22Rv1 (cell line): ENCODE measurements around the gene FOXP3.
"Not testable (repeated sequence)": the region's sequence is repeated elsewhere in the genome, so short reads cannot be mapped to it uniquely, and the experiment has no call there.

Experiments used
- H3K27ac ChIP-seq: fragments of 450-650 bp; 2 replicates; pipeline ENCODE4 v1.5.1; 2017
- ZFX ChIP-seq: fragments of 450-650 bp; IDR thresholded peaks from 2 replicates; pipeline ENCODE4 v1.6.1; 2017; ENCODE audit warnings: antibody characterized with exemption, borderline replicate concordance
- TF ChIP-seq, protein P1 (sequence below): fragments of 450-650 bp; IDR thresholded peaks from 2 replicates; pipeline ENCODE4 v1.5.1; 2017; ENCODE audit warnings: mild to moderate bottlenecking

The FOXP3 gene

GRCh38 chrX:49264460-49264859, at the start of gene FOXP3:
Gene FOXP3, minus strand, starts transcription at chrX:49264710. Its CDS starts 6,205 bp downstream, at chrX:49258505.
- TF ChIP-seq ZFX, result no peak
- TF ChIP-seq, protein P1, sequence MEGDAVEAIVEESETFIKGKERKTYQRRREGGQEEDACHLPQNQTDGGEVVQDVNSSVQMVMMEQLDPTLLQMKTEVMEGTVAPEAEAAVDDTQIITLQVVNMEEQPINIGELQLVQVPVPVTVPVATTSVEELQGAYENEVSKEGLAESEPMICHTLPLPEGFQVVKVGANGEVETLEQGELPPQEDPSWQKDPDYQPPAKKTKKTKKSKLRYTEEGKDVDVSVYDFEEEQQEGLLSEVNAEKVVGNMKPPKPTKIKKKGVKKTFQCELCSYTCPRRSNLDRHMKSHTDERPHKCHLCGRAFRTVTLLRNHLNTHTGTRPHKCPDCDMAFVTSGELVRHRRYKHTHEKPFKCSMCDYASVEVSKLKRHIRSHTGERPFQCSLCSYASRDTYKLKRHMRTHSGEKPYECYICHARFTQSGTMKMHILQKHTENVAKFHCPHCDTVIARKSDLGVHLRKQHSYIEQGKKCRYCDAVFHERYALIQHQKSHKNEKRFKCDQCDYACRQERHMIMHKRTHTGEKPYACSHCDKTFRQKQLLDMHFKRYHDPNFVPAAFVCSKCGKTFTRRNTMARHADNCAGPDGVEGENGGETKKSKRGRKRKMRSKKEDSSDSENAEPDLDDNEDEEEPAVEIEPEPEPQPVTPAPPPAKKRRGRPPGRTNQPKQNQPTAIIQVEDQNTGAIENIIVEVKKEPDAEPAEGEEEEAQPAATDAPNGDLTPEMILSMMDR, result no peak
- H3K27ac ChIP-seq, result no peak within 1 kb of the TSS

- TF ChIP-seq, protein P1, result no peak
- no peak for TF ChIP-seq ZFX
- H3K27ac ChIP-seq, result no peak overlapping the region
Measured at GRCh38 chrX:49312176-49312575, 47.7 kb upstream of the FOXP3 start.

DNA sequence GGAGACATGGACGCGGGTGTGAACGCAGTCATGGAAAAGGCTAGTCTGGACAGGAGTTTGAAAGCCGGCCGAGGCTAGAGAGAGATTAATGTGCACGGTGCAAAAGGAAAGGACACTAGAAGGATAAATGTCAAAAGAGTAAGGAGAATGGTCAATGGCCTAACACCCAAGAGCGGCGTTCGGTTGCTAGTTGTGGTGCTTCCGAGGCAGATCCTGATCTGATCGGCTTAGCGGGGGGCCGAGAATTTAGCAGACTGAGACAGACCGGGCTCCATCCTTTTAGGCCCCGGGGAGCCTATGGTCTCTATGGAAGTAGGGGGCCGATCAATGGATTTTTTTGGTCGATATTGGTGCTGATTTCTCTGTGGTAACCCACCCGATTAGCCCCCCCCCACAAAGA, 45.9 kb upstream of the FOXP3 start:
- TF ChIP-seq ZFX, result no peak
- TF ChIP-seq, protein P1, result no peak
- H3K27ac ChIP-seq, result no peak overlapping the region

DNA sequence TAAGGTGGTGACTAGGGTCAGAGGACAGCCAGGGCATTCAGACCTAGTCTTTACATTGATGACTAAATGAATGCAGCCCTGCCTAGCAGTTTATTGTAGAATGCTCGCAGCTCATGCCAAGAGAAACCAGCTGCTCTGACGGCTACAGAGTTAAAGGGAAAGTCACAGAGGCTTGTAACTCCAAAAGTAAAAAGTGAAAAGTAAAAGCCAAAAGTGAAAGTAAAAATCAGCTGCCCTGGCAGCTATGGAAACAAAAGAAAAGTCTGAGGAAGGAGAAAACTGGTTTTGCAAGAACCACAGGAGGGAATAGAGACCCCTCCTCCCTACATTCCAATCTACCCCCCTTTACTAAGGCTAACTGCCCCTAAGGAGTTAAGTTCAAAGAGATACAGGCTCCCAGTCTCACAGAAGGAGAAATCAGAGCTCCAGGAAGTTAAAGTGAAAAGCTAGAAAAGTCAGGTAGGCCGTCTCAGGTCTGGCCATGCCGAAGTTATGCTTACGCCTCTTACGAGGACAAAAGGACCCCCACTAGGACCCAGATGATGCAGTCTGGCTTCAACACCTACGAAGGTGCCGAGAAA, 45.0 kb upstream of the FOXP3 start:
- TF ChIP-seq, protein P1, result no peak
- TF ChIP-seq ZFX, result no peak
- H3K27ac ChIP-seq, result no peak overlapping the region

GRCh38 chrX:49308604-49309269, 44.2 kb upstream of the FOXP3 start:
- TF ChIP-seq ZFX, result no peak
- TF ChIP-seq, protein P1, result no peak
- H3K27ac ChIP-seq, result no peak overlapping the region

DNA sequence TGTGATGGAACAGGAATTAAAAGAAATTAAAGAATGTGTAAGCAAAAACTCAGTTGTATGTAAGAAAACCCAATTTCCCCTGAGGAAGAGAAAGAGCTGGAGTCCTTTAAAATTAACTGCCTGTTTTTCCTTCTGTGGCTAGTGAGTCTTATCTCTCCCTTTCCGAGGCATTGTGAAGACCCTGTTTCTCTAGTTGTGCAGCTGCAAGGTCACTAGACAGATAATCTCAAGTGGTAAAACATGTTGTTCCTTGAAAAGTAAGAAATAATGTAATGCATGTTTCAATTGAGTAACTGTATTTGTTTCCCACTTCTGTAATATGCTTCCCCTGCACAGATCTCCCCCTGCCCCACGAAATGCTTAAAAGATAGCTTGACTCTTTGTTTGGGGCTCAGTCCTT, 43.3 kb upstream of the FOXP3 start:
- not testable (repeated sequence) for H3K27ac ChIP-seq

DNA sequence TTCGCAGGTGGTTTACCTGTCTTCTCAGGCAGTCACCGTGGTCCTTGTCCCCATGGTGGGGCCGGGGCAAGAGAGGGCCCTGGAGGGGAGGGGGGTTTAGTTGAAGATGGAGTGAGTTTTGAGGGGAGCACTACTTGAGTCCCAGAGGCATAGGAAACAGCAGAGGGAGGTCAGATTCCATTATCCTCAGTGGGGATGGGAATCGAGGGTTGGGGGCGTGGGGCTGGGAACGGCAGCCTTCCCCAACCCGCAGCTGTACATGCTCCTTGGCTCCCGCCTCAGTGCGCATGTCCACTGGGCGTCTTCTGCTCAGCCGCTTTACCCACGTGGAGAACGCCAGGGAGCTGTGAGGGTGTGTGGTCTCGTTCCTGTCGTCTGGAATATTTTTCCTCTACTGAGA, 38.8 kb upstream of the FOXP3 start, which contains the start of gene GAGE10:
Gene GAGE10 (plus strand): TSS at position 301 of the 400 bp plus-strand sequence. CDS start 1,214 bp downstream, outside the sequence.
- no peak within 1 kb of the TSS for H3K27ac ChIP-seq
- TF ChIP-seq ZFX, result no peak
- TF ChIP-seq, protein P1, result no peak
